ENCODE results near the gene SLC5A11.

DNA sequence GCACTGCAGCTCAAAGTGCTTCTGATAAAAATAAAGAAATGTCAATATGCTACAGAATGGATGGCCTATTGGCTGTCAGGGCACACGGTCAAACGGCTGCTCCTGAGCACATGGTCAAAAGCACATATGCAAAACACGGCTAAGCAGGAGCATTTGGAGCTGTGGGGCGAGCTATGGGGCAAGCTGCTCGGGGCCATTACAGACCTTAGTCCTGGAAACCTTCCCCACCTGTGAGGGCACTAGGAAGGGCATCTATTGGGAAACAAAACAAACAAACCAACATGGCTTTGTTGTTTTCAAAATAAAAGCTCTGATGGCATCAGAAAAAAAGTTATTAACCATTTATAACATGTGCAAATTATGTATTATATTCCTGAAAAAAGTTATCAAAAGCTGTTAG lies 83.6 kb downstream of the SLC5A11 start:
- no peak for TF ChIP-seq ZNF274 (IDR thresholded peaks at IDR 0.05; ENCODE audit: low read depth, low read length)
- TF ChIP-seq EZH2phosphoT487 (IDR thresholded peaks at IDR 0.05; ENCODE audit: borderline replicate concordance), result no peak
- TF ChIP-seq, protein P1, sequence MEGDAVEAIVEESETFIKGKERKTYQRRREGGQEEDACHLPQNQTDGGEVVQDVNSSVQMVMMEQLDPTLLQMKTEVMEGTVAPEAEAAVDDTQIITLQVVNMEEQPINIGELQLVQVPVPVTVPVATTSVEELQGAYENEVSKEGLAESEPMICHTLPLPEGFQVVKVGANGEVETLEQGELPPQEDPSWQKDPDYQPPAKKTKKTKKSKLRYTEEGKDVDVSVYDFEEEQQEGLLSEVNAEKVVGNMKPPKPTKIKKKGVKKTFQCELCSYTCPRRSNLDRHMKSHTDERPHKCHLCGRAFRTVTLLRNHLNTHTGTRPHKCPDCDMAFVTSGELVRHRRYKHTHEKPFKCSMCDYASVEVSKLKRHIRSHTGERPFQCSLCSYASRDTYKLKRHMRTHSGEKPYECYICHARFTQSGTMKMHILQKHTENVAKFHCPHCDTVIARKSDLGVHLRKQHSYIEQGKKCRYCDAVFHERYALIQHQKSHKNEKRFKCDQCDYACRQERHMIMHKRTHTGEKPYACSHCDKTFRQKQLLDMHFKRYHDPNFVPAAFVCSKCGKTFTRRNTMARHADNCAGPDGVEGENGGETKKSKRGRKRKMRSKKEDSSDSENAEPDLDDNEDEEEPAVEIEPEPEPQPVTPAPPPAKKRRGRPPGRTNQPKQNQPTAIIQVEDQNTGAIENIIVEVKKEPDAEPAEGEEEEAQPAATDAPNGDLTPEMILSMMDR (IDR thresholded peaks at IDR 0.05 in 2 of 3, conservative IDR thresholded peaks at IDR 0.05 in 1 of 3; ENCODE audit: borderline replicate concordance in 1 of 3, insufficient read depth in 1 of 3, low read depth in 2 of 3, low read length in 2 of 3), result no peak
- no peak for TF ChIP-seq YY1 (IDR thresholded peaks at IDR 0.05; ENCODE audit: extremely low read depth, insufficient replicate concordance, low read depth, low read length)
- no peak for TF ChIP-seq POLR2AphosphoS5 (IDR thresholded peaks at IDR 0.05; ENCODE audit: low read depth, low read length)
- TF ChIP-seq POLR2A (IDR thresholded peaks at IDR 0.05; ENCODE audit: borderline replicate concordance, extremely low read depth, insufficient read depth, insufficient read length), result no peak

Data from HCT116 (cell line).